Caco-2 (cell line): ENCODE measurements around the gene IFNGR1. TPM values are rescaled to one million over a fixed set of nuclear protein-coding genes. Genes with fewer than 3 reads are reported as not detected.

Experiments used
- BruUV-seq: library from RNA; stranded (reverse); fragments of 400-500 nt; replicated peaks from 2 replicates; lab custom pipeline; 2021; lab: Mats Ljungman, UMichigan
- CTCF ChIA-PET: fragments of 300-600 bp; sonication (Branson Sonifier 250); formaldehyde crosslinking; loops from one replicate; lab custom pipeline; 2022; ENCODE audit warnings: antibody characterized with exemption; lab: Charles Lee
- POLR2A ChIA-PET: fragments of 300-600 bp; sonication (Branson Sonifier 250); formaldehyde crosslinking; loops from one replicate; lab custom pipeline; 2022; ENCODE audit warnings: antibody characterized with exemption; lab: Charles Lee
- DNase-seq, 2 experiments: peaks; one replicate each; pipeline versions ENCODE4 v3.0.0 to v3.0.0-alpha.2; 2020 to 2022
- H3K27me3 ChIP-seq: replicated peaks from 2 replicates; pipeline ENCODE4 v1.6.0; 2011; ENCODE audit warnings: low read length; ENCODE audit not compliant: control insufficient read depth, insufficient read depth
- H3K36me3 ChIP-seq: 2 replicates; pipeline ENCODE4 v1.5.1; 2011; ENCODE audit warnings: low read length; ENCODE audit not compliant: control insufficient read depth, insufficient read depth
- H3K4me1 ChIP-seq: fragments of 250-450 bp; sonication (Bioruptor Pico); 2 replicates; pipeline ENCODE4 v1.5.1; 2020; ENCODE audit warnings: mild to moderate bottlenecking
- H3K4me3 ChIP-seq: 2 replicates; pipeline ENCODE4 v1.5.1; 2011; ENCODE audit warnings: low read depth, mild to moderate bottlenecking, control low read depth, low read length
- H3K9me3 ChIP-seq: fragments of 250-450 bp; sonication (Bioruptor Pico); 2 replicates; pipeline ENCODE4 v1.5.1; 2020; ENCODE audit warnings: mild to moderate bottlenecking, moderate library complexity
- H3K27ac Mint-ChIP-seq: one replicate; pipeline ENCODE4 v1.8.0; 2022; ENCODE audit warnings: mixed read lengths; ENCODE audit not compliant: unreplicated experiment
- H3K27me3 Mint-ChIP-seq: one replicate; pipeline ENCODE4 v1.8.0; 2022; ENCODE audit warnings: mixed read lengths; ENCODE audit not compliant: insufficient read depth, unreplicated experiment
- H3K36me3 Mint-ChIP-seq: one replicate; pipeline ENCODE4 v1.8.0; 2022; ENCODE audit warnings: mild to moderate bottlenecking, mixed read lengths; ENCODE audit not compliant: insufficient read depth, unreplicated experiment
- H3K4me1 Mint-ChIP-seq: one replicate; pipeline ENCODE4 v1.8.0; 2022; ENCODE audit warnings: low read depth, mixed read lengths; ENCODE audit not compliant: unreplicated experiment
- H3K4me3 Mint-ChIP-seq: one replicate; pipeline ENCODE4 v1.8.0; 2022; ENCODE audit warnings: mild to moderate bottlenecking, moderate library complexity, mixed read lengths; ENCODE audit not compliant: unreplicated experiment
- H3K9me3 Mint-ChIP-seq: one replicate; pipeline ENCODE4 v1.8.0; 2022; ENCODE audit warnings: mixed read lengths; ENCODE audit not compliant: unreplicated experiment
- CTCF ChIP-seq, 2 experiments: fragments of 200-600 bp in 1 of 2; IDR thresholded peaks; 1 replicate in 1 of 2; 2 replicates in 1 of 2; pipeline versions ENCODE4 v1.5.1 to v1.8.0; 2011 to 2022; ENCODE audit warnings: antibody characterized with exemption in 1 of 2, control low read depth in 1 of 2, inconsistent platforms in 1 of 2, low read depth in 1 of 2, low read length in 1 of 2, mild to moderate bottlenecking in 1 of 2, moderate library complexity in 1 of 2; ENCODE audit not compliant: insufficient read depth in 1 of 2, severe bottlenecking in 1 of 2, unreplicated experiment in 1 of 2
- intact Hi-C: fragments of 100-400 bp; cut with micrococcal nuclease; formaldehyde crosslinking; loops from one replicate; pipeline ENCODE4 v1.10.0; 2022; ENCODE audit not compliant: unreplicated experiment
- total RNA-seq: library from RNA; stranded (reverse); gene quantifications from 2 replicates; pipeline ENCODE4 v1.2.3, GENCODE V29; 2022

IFNGR1 gene
- total RNA-seq, 1 experiment from 2014 or later, result 58.0 TPM

GRCh38 chr6:137222381-137222780, 3.2 kb upstream of the IFNGR1 start:
- no peaks in the 10 kb centered on the region for H3K36me3 ChIP-seq
- BruUV-seq, result no TSS peak
- no peaks in the 10 kb centered on the region for H3K27me3 ChIP-seq
- CTCF ChIA-PET, result no interaction called here
- H3K9me3 ChIP-seq, result no peaks in the 10 kb centered on the region
- peaks cover 13% of the 10 kb centered on the region for H3K36me3 Mint-ChIP-seq
- peaks cover 19% of the 10 kb centered on the region for H3K4me1 Mint-ChIP-seq
- DNase-seq, result no peak
- no peak overlapping the region for H3K4me3 Mint-ChIP-seq
- H3K27ac Mint-ChIP-seq, result no peak overlapping the region
- POLR2A ChIA-PET, result no interaction called here
- no peaks in the 10 kb centered on the region for H3K9me3 Mint-ChIP-seq
- TF ChIP-seq CTCF (IDR thresholded peaks at IDR 0.05; ENCODE audit: insufficient read depth in 1 of 2, low read depth in 1 of 2, low read length in 1 of 2, severe bottlenecking in 1 of 2, unreplicated experiment in 1 of 2), result no peak
- H3K4me3 ChIP-seq, result no peak overlapping the region
- intact Hi-C loops, result no loop called here
- H3K27me3 Mint-ChIP-seq, result no peaks in the 10 kb centered on the region
- H3K4me1 ChIP-seq, result peaks cover 18% of the 10 kb centered on the region

DNA sequence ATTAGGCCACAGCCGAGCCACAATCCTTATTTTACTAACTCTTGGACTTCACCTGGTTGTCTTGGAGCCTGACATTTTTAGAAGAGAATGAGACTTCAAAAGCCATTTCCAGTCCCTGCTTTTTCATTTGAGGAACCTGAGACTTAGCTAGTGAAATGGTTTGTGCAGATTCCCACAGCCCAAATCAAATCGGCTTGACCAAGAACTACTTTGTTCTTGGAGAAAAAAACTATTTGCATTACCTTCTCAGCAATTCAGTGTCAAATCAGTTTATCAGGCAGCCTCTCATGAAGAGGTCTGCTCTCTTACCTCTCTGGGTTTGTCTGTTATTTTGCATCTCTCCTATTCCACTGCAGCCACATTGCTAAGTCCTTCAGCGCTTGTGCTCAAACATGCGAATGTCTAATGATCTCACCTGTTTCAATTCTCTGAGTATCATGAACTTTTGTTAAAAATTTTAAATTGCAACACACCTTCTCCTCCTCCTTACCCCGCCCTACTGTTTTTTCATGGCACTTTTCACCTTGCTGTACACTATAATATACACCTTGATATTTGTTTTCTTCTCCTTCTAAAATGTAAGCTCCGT, 573 bp upstream of the IFNGR1 start:
- POLR2A ChIA-PET, result interaction anchor here (1.0 kb wide), 1 partner anchor 22 kb away, joined by 4 read pairs; no protein-coding TSS in a partner anchor
- intact Hi-C loops, result loop anchor here (1.0 kb wide), 1 partner anchor 22 kb away; no protein-coding TSS in a partner anchor
- no peaks in the 10 kb centered on the region for H3K27me3 ChIP-seq
- no peaks in the 10 kb centered on the region for H3K9me3 ChIP-seq
- Mint-ChIP-seq H3K9me3 (no peaks in the 10 kb centered on the region), H3K4me1 (peaks cover 28% of the 10 kb centered on the region), H3K27me3 (no peaks in the 10 kb centered on the region), H3K4me3 (peak overlapping the region; percentile 99), H3K27ac (peak overlapping the region; percentile 96), H3K36me3 (peaks cover 17% of the 10 kb centered on the region)
- peaks cover 19% of the 10 kb centered on the region for H3K4me1 ChIP-seq
- peaks cover 2% of the 10 kb centered on the region; the same call in 1 of the 2 replicates for H3K36me3 ChIP-seq
- CTCF ChIA-PET, result interaction anchor here (1.1 kb wide), 1 partner anchor 22 kb away, joined by 8 read pairs; no protein-coding TSS in a partner anchor
- BruUV-seq, result TSS peak; percentile 71
- no peak for DNase-seq
- H3K4me3 ChIP-seq, result peak overlapping the region; percentile 75
- TF ChIP-seq CTCF (IDR thresholded peaks at IDR 0.05; ENCODE audit: insufficient read depth in 1 of 2, low read depth in 1 of 2, low read length in 1 of 2, severe bottlenecking in 1 of 2, unreplicated experiment in 1 of 2), result no peak

DNA sequence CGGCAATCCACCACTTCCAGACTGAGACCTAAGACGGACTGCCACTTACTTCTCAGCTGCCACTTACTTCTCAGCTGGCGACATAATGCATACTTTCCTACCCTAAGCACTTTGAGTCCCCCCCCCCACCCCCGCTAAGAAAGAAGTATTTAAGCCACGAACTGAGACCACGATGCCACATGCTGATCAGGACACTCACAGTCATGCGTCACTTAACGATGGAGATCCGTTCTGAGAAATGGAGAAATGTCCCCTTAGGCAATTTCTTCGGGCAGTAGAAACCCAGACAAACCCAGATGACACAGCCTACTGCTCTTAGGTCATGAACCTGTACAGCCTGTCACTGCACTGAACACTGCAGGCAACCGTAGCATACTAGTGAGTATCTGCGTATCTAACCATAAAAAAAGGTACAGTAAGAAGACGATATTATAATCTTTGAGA, 690 bp downstream of the IFNGR1 start:
- ChIA-PET CTCF (interaction anchor here (1.0 kb wide), 1 partner anchor 96 kb away, joined by 3 read pairs; no protein-coding TSS in a partner anchor), POLR2A (interaction anchor here (1.1 kb wide), 1 partner anchor 23 kb away, joined by 9 read pairs; no protein-coding TSS in a partner anchor)
- H3K27me3 ChIP-seq, result no peaks in the 10 kb centered on the region
- H3K27me3 Mint-ChIP-seq, result no peaks in the 10 kb centered on the region
- TF ChIP-seq CTCF (IDR thresholded peaks at IDR 0.05; ENCODE audit: insufficient read depth in 1 of 2, low read depth in 1 of 2, low read length in 1 of 2, severe bottlenecking in 1 of 2, unreplicated experiment in 1 of 2), result no peak
- DNase-seq, result peak in 1 of 2 experiments; percentile 46
- peak overlapping the region; percentile 96 for H3K27ac Mint-ChIP-seq
- no peaks in the 10 kb centered on the region for H3K9me3 ChIP-seq
- H3K4me1 Mint-ChIP-seq, result peaks cover 33% of the 10 kb centered on the region
- no peaks in the 10 kb centered on the region for H3K9me3 Mint-ChIP-seq
- peak overlapping the region; percentile 75 for H3K4me3 ChIP-seq
- H3K36me3 Mint-ChIP-seq, result peaks cover 26% of the 10 kb centered on the region
- H3K4me1 ChIP-seq, result peaks cover 19% of the 10 kb centered on the region
- intact Hi-C loops, result loop anchor here (1.0 kb wide), 1 partner anchor 96 kb away; no protein-coding TSS in a partner anchor
- peak overlapping the region; percentile 99 for H3K4me3 Mint-ChIP-seq
- no TSS peak for BruUV-seq
- peaks cover 2% of the 10 kb centered on the region; the same call in 1 of the 2 replicates for H3K36me3 ChIP-seq
